ENCODE results near the gene FOXA1.

GRCh38 chr14:37617864-37618365 lies 22.9 kb upstream of the FOXA1 start:
- TF ChIP-seq POLR2AphosphoS5 (IDR thresholded peaks at IDR 0.05; ENCODE audit: low read depth, low read length) (no peak), CTCF (IDR thresholded peaks at IDR 0.05) (no peak), SIN3A (IDR thresholded peaks at IDR 0.05; ENCODE audit: borderline replicate concordance, insufficient read depth, low read depth, low read length) (no peak), REST (IDR thresholded peaks at IDR 0.05; ENCODE audit: insufficient read depth in 1 of 2, low read depth in 2 of 2, low read length in 1 of 2) (no peak), TCF7L2 (IDR thresholded peaks at IDR 0.05; ENCODE audit: low read depth, low read length) (no peak)
